K562 (cell line): ENCODE results near the gene LRP6. TPM values are rescaled to one million over a fixed set of nuclear protein-coding genes. Genes with fewer than 3 reads are reported as not detected.

Source experiments
- ATAC-seq: fragments of 200-7000 bp; cut with Tn5 transposase; 3 replicates; pipeline ENCODE4 v1.9.1; 2020; ENCODE audit warnings: moderate library complexity
- BruUV-seq: library from RNA; stranded (reverse); fragments of 400-500 nt; replicated peaks from 2 replicates; lab custom pipeline; 2021; lab: Mats Ljungman, UMichigan
- CTCF ChIA-PET: fragments of 300-600 bp; formaldehyde crosslinking; extraction: SDS; loops from one replicate; lab custom pipeline; 2021; ENCODE audit warnings: low intra/inter-chr PET ratio; lab: Yijun Ruan, JAX
- POLR2A ChIA-PET: fragments of 300-600, 350-650 bp; sonication (Branson Sonifier 250); formaldehyde crosslinking; extraction: SDS; loops from one replicate; lab custom pipeline; 2021; ENCODE audit warnings: antibody characterized with exemption, inconsistent platforms; lab: Yijun Ruan, JAX
- DNase-seq, 4 experiments: peaks; one replicate each; pipeline versions ENCODE4 v3.0.0 to v3.0.0-alpha.2; 2011 to 2018; ENCODE audit warnings: low spot score in 3 of 4, mixed read lengths in 3 of 4; ENCODE audit errors: extremely low read depth in 1 of 4
- FAIRE-seq: peaks from 2 replicates; lab custom pipeline; 2011; peaks lifted over from hg19 to GRCh38; lab: Jason Lieb, UNC
- H2AFZ ChIP-seq: 2 replicates; pipeline ENCODE4 v1.6.0; 2011; ENCODE audit warnings: low read depth, low read length, control low read depth, inconsistent platforms
- H3K27ac ChIP-seq: fragments of 200-600 bp; 3 replicates; pipeline ENCODE4 v1.8.0; 2011; ENCODE audit warnings: low read depth, mild to moderate bottlenecking, control low read depth, inconsistent platforms, low read length, moderate library complexity, mixed read lengths; ENCODE audit errors: extremely low read depth
- H3K27me3 ChIP-seq, 2 experiments: fragments of 300-600 bp in 1 of 2; 2 replicates in 1 of 2; 3 replicates in 1 of 2; pipeline versions ENCODE4 v1.6.0 to v1.8.0; 2011; ENCODE audit warnings: inconsistent platforms in 2 of 2, low read length in 2 of 2, mild to moderate bottlenecking in 1 of 2, mixed read lengths in 1 of 2, moderate library complexity in 1 of 2; ENCODE audit not compliant: control insufficient read depth in 2 of 2, insufficient read depth in 2 of 2
- H3K36me3 ChIP-seq: fragments of 300-600 bp; 3 replicates; pipeline ENCODE4 v1.8.0; 2011; ENCODE audit warnings: mild to moderate bottlenecking, low read length, inconsistent platforms; ENCODE audit not compliant: control insufficient read depth, insufficient read depth
- H3K4me1 ChIP-seq, 2 experiments: fragments of 200-600 bp in 1 of 2; replicated peaks in 1 of 2; 2 replicates in 1 of 2; 3 replicates in 1 of 2; pipeline versions ENCODE4 v1.5.1 to v1.8.0; 2011; ENCODE audit warnings: inconsistent platforms in 2 of 2, low read length in 2 of 2, mild to moderate bottlenecking in 1 of 2, mixed read lengths in 1 of 2, moderate library complexity in 1 of 2; ENCODE audit not compliant: control insufficient read depth in 2 of 2, insufficient read depth in 2 of 2
- H3K4me2 ChIP-seq: 2 replicates; pipeline ENCODE4 v1.6.1; 2011; ENCODE audit warnings: low read length, control low read depth, inconsistent platforms, mixed read lengths; ENCODE audit not compliant: insufficient read depth
- H3K4me3 ChIP-seq: fragments of 200-600 bp; sonication (generic), shearing (Covaris generic); 2 replicates; pipeline ENCODE4 v1.5.1; 2016; ENCODE audit warnings: control low read depth, inconsistent platforms
- H3K79me2 ChIP-seq: fragments of 200-600 bp; 3 replicates; pipeline ENCODE4 v1.8.0; 2011; ENCODE audit warnings: low read length, inconsistent platforms; ENCODE audit not compliant: control insufficient read depth, insufficient read depth
- H3K9ac ChIP-seq, 2 experiments: 2 replicates each; pipeline versions ENCODE4 v1.6.0 to v1.6.1; 2011; ENCODE audit warnings: low read depth in 2 of 2, low read length in 2 of 2, control low read depth in 1 of 2, inconsistent platforms in 1 of 2, mild to moderate bottlenecking in 1 of 2, mixed read lengths in 1 of 2; ENCODE audit not compliant: insufficient read depth in 1 of 2
- H3K9me1 ChIP-seq: one replicate; pipeline ENCODE4 v1.6.0; 2011; ENCODE audit warnings: inconsistent platforms, mild to moderate bottlenecking, low read length, moderate library complexity; ENCODE audit not compliant: control insufficient read depth, insufficient read depth
- H3K9me3 ChIP-seq: replicated peaks from 2 replicates; pipeline ENCODE4 v1.5.1; 2011; ENCODE audit warnings: low read depth, low read length, inconsistent platforms; ENCODE audit not compliant: control insufficient read depth, insufficient read depth
- H4K20me1 ChIP-seq: replicated peaks from 2 replicates; pipeline ENCODE4 v1.6.1; 2011; ENCODE audit warnings: low read length, inconsistent platforms, mixed read lengths; ENCODE audit not compliant: control insufficient read depth, insufficient read depth
- ARID1B ChIP-seq: fragments of 450-650 bp; IDR thresholded peaks from 2 replicates; pipeline ENCODE4 v1.6.1; 2016; ENCODE audit warnings: antibody characterized with exemption, mild to moderate bottlenecking, inconsistent platforms
- CSDE1 ChIP-seq, 2 experiments: fragments of 450-650 bp; IDR thresholded peaks; 2 replicates each; pipeline ENCODE4 v1.6.1; 2016; ENCODE audit warnings: mild to moderate bottlenecking in 1 of 2
- HCFC1 ChIP-seq: IDR thresholded peaks from 2 replicates; pipeline ENCODE4 v1.6.1; 2012; ENCODE audit warnings: low read depth, low read length, improper control_type of control experiment
- POLR3A ChIP-seq: IDR thresholded peaks from 2 replicates; pipeline ENCODE4 v1.6.1; 2011; ENCODE audit warnings: borderline replicate concordance, mild to moderate bottlenecking, moderate library complexity; ENCODE audit not compliant: insufficient read length, insufficient read depth; ENCODE audit errors: extremely low read depth
- RBM39 ChIP-seq: fragments of 200-400 bp; formaldehyde crosslinking; optimal IDR thresholded peaks from 2 replicates; pipeline ENCODE3; 2018; ENCODE audit warnings: low read depth, low read length
- REST ChIP-seq, 2 experiments: fragments of 450-650 bp; formaldehyde crosslinking in 1 of 2; IDR thresholded peaks; 2 replicates each; pipeline versions ENCODE4 v1.4.0 to v1.6.1; 2014 to 2020; ENCODE audit warnings: mild to moderate bottlenecking in 2 of 2, borderline replicate concordance in 1 of 2, low read depth in 1 of 2
- WGBS: fragments of 100-300 bp; shearing (Covaris generic); methylation state at CpG from one replicate; pipeline ENCODE4 v1.1.6; 2016; ENCODE audit warnings: low coverage, mixed read lengths; ENCODE audit not compliant: insufficient coverage; ENCODE audit errors: missing lambda C conversion rate; 5-methylcytosine and 5-hydroxymethylcytosine counted together
- in situ Hi-C: fragments of 300-500 bp; cut with MboI; formaldehyde crosslinking; loops from 4 replicates; pipeline ENCODE4 v1.15.0; 2018; ENCODE audit warnings: inconsistent platforms, mixed read lengths
- intact Hi-C: fragments of 100-400 bp; cut with micrococcal nuclease; formaldehyde crosslinking; loops from 2 replicates; pipeline ENCODE4 v1.14.2; 2022
- polyA plus RNA-seq, 8 experiments: library from polyadenylated mRNA; depleted of rRNA in 4 of 8; stranded (reverse) in 5 of 8; unstranded in 3 of 8; fragments of >200 nt; fragmentation: Nextera tagmentation in 2 of 8; fragmentation: Illumina TruSeq in 1 of 8; extraction: Ambion mirVana in 2 of 8; extraction: Trizol in 1 of 8; gene quantifications; 2 replicates each; pipeline versions ENCODE4 v1.2.1 to v1.2.3, GENCODE V29; 2011 to 2014; ENCODE audit warnings: inconsistent platforms in 1 of 8, missing spikeins in 1 of 8
- total RNA-seq, 7 experiments: library from RNA; depleted of rRNA in 6 of 7; stranded (reverse); fragments of >200 nt in 6 of 7; fragmentation: Illumina TruSeq in 2 of 7; extraction: Trizol in 2 of 7; gene quantifications; 2 replicates each; pipeline versions ENCODE4 v1.2.1 to v1.2.3, GENCODE V29; 2011 to 2021; ENCODE audit warnings: low replicate concordance in 1 of 7

The LRP6 gene
- total and polyA plus RNA-seq, 9 of the 15 experiments (the other 6 are each of a cell fraction or from before 2014, with no cell fraction given): 3.0 to 17.0 (median 10.8) TPM

- H3K4me3 ChIP-seq: no peak overlapping the region
- H3K4me2 ChIP-seq: no peak overlapping the region
- H3K79me2 ChIP-seq: no peaks in the 10 kb centered on the region
- ATAC-seq (no peak), FAIRE-seq (no peak), DNase-seq (no peak)
- H3K4me1 ChIP-seq: no peaks in the 10 kb centered on the region; a peak in 1 of 5 replicates
- no peak overlapping the region for H3K27ac ChIP-seq
- no peaks in the 10 kb centered on the region for H4K20me1 ChIP-seq
- WGBS: 9% methylated on average over 7 of the region's 7 CpGs
- H2AFZ ChIP-seq: no peak overlapping the region
- CTCF ChIA-PET: no interaction called here
- H3K9me3 ChIP-seq: no peaks in the 10 kb centered on the region
- POLR2A ChIA-PET: interaction anchor here (0.8 kb wide), 1 partner anchor 16 kb away, joined by 4 read pairs; the partner anchor contains the start of gene LRP6
- no peaks in the 10 kb centered on the region for H3K9me1 ChIP-seq
- in situ Hi-C loops: no loop called here
- intact Hi-C loops: no loop called here
- BruUV-seq: no TSS peak
- no peaks in the 10 kb centered on the region; a peak in 2 of 5 replicates for H3K27me3 ChIP-seq
- H3K9ac ChIP-seq: no peak overlapping the region
- no peaks in the 10 kb centered on the region for H3K36me3 ChIP-seq
- TF ChIP-seq POLR3A (no peak), ARID1B (0 out of 2 replicates have a peak, but pooled peaks have one; percentile 18), HCFC1 (no peak), CSDE1 (IDR thresholded peaks at IDR 0.05) (no peak), REST (IDR thresholded peaks at IDR 0.05; ENCODE audit: borderline replicate concordance) (peak; percentile 83), REST (CRISPR knock-in tag; IDR thresholded peaks at IDR 0.05; ENCODE audit: low read depth) (no peak), RBM39 (no peak)
These were observed 16.0 kb upstream of the LRP6 start for GRCh38 chr12:12282761-12283425.
